ENCODE results near the gene IL36A.

- TF ChIP-seq SUZ12 (IDR thresholded peaks at IDR 0.05; ENCODE audit: extremely low read depth, insufficient read depth, insufficient read length) (no peak), ZNF274 (IDR thresholded peaks at IDR 0.05; ENCODE audit: low read depth, low read length) (no peak)
Observed at GRCh38 chr2:113034016-113034415, 28.8 kb downstream of the IL36A start.

Measured in NT2/D1 (cell line).